ENCODE measurements around the gene ARHGAP6.

- TF ChIP-seq CTCF (IDR thresholded peaks at IDR 0.05; ENCODE audit: low read length) (no peak), EZH2 (optimal IDR thresholded peaks at IDR 0.05; ENCODE audit: low read depth, low read length) (no peak)
Observed at GRCh38 chrX:11438380-11438723, 227.4 kb downstream of the ARHGAP6 start.
